ENCODE measurements around the gene BICC1. TPM values are rescaled to one million over a fixed set of nuclear protein-coding genes. Genes with fewer than 3 reads are reported as not detected.

The BICC1 gene
- total RNA-seq, 2 experiments from 2014 or later: not detected

DNA sequence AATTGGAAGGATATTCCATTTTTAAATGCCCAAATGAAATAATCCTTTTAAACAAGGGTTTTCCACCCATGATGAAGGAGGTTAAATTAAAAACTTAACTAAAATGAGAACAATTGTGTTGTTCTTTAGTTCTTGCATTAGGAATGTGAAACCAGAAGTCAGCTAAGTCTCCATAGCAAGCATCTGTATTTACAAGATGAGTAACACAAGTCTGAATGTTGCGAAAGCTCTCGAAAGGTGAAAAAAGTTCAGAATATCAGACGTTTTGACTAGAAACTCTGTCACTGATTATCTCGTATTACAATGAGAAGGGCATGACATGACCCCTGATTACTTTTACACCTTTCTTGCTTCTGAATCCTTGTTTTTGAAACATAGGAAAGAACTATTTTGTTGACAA, 149.6 kb downstream of the BICC1 start:
- no peaks in the 10 kb centered on the region for H3K27me3 Mint-ChIP-seq
- H3K4me3 Mint-ChIP-seq: no peak overlapping the region
- POLR2A ChIA-PET: no interaction called here
- H3K36me3 Mint-ChIP-seq (ENCODE audit: low read depth): no peaks in the 10 kb centered on the region
- peaks cover 3% of the 10 kb centered on the region for H3K4me1 Mint-ChIP-seq
- DNase-seq: no peak
- CTCF ChIA-PET: no interaction called here
- H3K9me3 Mint-ChIP-seq: peaks cover 9% of the 10 kb centered on the region
- H3K27ac Mint-ChIP-seq: no peak overlapping the region

DNA sequence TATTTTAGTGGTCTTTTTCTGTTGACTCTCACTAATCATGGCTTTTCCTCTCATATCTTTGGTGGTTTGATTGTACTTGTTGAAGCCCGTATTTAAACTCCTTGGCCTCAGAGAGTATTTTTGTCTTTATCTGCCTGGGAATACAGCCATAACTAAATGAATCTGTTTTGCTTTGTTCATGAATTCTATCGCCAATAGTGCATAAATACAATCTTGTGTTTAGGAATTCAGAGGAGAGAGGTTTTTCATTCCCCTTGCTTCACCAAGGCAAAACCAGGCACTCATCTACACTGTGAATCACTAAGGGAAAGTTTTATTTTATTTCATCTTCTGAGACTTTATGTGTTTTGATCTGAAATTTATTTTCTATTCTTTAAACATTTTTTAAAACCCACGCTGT, 152.7 kb downstream of the BICC1 start:
- no peak for DNase-seq
- Mint-ChIP-seq H3K36me3 (ENCODE audit: low read depth) (no peaks in the 10 kb centered on the region), H3K9me3 (peaks cover 9% of the 10 kb centered on the region), H3K27ac (no peak overlapping the region), H3K27me3 (no peaks in the 10 kb centered on the region), H3K4me3 (no peak overlapping the region), H3K4me1 (peaks cover 3% of the 10 kb centered on the region)
- ChIA-PET POLR2A (no interaction called here), CTCF (no interaction called here)

DNA sequence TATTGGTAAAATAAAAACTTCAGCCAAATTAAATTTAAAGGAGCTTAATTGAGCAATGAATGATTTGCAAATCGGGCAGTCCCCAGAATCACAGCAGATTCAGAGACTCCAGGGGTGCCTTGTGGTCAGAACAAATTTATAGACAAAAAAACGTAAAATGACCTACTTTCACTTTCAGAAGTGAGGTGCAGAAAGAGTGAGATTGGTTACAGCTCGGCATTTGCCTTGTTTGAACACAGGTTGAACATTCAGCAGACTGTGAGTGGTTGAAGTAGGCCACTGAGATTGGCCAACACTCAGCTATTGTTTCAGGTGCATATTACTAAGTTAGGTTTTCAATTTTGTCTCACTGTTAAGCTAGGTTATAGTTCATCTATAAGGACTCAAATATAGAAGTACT, 153.4 kb downstream of the BICC1 start:
- Mint-ChIP-seq H3K27me3 (no peaks in the 10 kb centered on the region), H3K9me3 (peaks cover 7% of the 10 kb centered on the region), H3K36me3 (ENCODE audit: low read depth) (no peaks in the 10 kb centered on the region), H3K4me1 (peaks cover 3% of the 10 kb centered on the region), H3K27ac (no peak overlapping the region), H3K4me3 (no peak overlapping the region)
- CTCF ChIA-PET: no interaction called here
- POLR2A ChIA-PET: no interaction called here
- DNase-seq: no peak

DNA sequence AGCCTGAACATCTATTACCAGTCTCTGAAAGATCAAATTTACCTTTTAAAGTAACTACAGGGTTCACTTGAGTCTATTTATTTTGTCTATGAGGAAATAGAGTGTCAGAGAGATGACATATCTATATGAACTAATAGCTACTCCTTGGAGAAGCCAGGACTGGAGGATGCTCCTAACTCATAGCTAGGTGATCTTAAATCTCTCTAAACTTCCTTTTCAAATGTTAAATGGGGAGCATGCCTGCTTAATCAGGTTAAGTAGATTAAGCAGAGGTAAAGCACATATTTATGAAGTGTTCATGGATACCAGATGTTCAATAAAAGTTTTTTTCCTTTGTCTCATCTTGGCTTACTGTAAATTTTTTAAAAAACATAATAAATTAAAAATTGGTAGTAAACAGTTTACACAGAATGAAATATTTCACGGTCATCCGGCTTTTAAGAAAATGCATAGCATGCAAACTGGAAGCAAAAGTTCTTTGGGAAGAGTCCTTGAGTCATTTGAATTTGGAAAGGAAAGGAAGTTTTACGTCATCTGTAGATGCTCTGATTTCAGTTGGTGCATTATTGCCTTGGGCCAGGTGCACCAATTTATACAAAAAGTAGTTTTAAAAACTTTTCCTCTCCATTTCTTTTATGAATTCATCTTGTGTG, 155.1 kb downstream of the BICC1 start:
- no peak overlapping the region for H3K4me3 Mint-ChIP-seq
- H3K4me1 Mint-ChIP-seq: peaks cover 3% of the 10 kb centered on the region
- H3K27me3 Mint-ChIP-seq: no peaks in the 10 kb centered on the region
- POLR2A ChIA-PET: no interaction called here
- no peaks in the 10 kb centered on the region for H3K36me3 Mint-ChIP-seq (ENCODE audit: low read depth)
- DNase-seq: no peak
- H3K9me3 Mint-ChIP-seq: peaks cover 7% of the 10 kb centered on the region
- CTCF ChIA-PET: no interaction called here
- H3K27ac Mint-ChIP-seq: no peak overlapping the region

DNA sequence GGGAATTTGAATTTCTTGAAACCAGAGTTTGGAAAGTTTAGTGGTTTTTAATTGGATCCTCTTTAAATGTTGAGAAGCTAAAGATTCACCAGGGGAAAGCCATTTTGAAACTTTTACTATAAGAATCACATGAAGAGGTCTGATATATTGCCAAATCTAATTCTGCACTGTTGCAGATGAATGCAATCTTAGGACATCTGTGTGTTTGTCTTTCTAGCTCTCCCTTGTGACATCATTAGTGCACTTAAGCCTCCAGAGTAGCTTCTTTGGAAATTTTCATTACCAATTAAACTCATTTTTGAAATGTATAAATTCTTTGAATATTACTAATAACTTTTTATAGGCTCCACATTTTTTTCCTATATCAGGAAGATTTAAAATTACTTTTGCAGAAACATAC, 160.2 kb downstream of the BICC1 start:
- Mint-ChIP-seq H3K36me3 (ENCODE audit: low read depth) (no peaks in the 10 kb centered on the region), H3K4me1 (no peaks in the 10 kb centered on the region), H3K9me3 (no peaks in the 10 kb centered on the region), H3K4me3 (no peak overlapping the region), H3K27ac (no peak overlapping the region), H3K27me3 (no peaks in the 10 kb centered on the region)
- ChIA-PET POLR2A (no interaction called here), CTCF (no interaction called here)
- no peak for DNase-seq

DNA sequence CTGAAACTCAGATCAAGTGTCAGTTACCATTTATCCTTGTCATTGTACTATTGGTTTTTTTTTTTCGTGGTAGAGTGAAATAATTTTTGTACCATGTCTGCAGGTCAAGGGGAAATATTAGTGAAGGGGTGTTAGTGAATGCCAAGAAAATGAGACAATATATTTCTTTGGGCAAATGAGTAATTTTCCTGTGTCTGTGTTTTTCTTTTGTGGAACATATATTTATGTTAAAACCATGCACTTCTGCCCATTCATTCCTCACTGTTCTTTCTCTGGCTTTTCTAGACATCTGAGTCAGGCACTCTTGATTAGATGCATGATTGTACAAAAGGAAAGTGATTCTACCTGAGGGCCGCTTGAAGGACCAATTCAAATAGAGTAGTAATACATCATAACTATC, 161.6 kb downstream of the BICC1 start:
- H3K27me3 Mint-ChIP-seq: no peaks in the 10 kb centered on the region
- H3K4me3 Mint-ChIP-seq: no peak overlapping the region
- H3K36me3 Mint-ChIP-seq (ENCODE audit: low read depth): no peaks in the 10 kb centered on the region
- ChIA-PET CTCF (no interaction called here), POLR2A (no interaction called here)
- no peaks in the 10 kb centered on the region for H3K9me3 Mint-ChIP-seq
- H3K27ac Mint-ChIP-seq: no peak overlapping the region
- H3K4me1 Mint-ChIP-seq: no peaks in the 10 kb centered on the region
- DNase-seq: no peak

DNA sequence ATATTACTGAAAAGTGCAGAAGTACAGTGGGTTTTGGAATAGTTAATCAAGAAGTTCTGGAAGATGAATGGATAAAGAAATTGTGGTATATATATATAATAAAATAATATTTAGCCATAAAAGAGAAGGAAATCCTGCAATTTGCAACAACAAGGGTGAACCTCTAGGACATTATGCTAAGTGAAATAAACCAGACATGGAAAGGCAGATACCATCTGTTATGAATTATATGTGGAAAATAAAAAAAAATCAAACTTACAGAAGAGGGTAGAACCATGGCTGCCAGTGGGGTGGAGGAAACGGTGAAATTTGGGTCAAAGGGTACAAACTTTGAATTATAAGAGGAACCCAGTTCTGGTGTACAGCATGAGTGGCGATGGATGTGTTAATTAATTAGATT, 162.6 kb downstream of the BICC1 start:
- Mint-ChIP-seq H3K4me1 (no peaks in the 10 kb centered on the region), H3K27me3 (no peaks in the 10 kb centered on the region), H3K27ac (no peak overlapping the region)

DNA sequence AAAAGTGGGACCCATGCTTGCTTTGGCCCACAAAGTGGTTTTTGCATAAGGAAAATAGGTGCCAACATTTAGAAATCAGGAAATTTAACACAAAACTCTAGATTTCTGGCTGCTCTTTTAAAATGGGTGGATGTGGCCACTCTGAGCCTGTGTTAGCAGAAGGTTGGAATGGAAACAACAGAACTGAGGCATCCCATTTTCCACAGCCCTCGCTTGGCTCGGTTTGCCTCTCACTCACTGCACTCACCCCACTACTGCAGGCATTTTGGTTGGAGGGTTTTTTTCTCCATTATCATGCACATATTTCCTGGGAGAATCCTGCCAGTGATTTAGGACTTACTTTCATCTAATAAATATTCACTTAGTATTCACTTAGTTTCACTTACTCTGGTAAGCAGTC, 178.9 kb downstream of the BICC1 start:
- Mint-ChIP-seq H3K9me3 (peaks cover 8% of the 10 kb centered on the region), H3K36me3 (ENCODE audit: low read depth) (no peaks in the 10 kb centered on the region), H3K27ac (no peak overlapping the region), H3K4me3 (no peak overlapping the region), H3K4me1 (no peaks in the 10 kb centered on the region), H3K27me3 (no peaks in the 10 kb centered on the region)
- ChIA-PET POLR2A (no interaction called here), CTCF (no interaction called here)
- DNase-seq: no peak

More for the DNA sequence above, 162.6 kb downstream of the BICC1 start:
- Mint-ChIP-seq H3K4me3 (no peak overlapping the region), H3K9me3 (no peaks in the 10 kb centered on the region), H3K36me3 (ENCODE audit: low read depth) (no peaks in the 10 kb centered on the region)
- no peak for DNase-seq
- CTCF ChIA-PET: no interaction called here
- POLR2A ChIA-PET: no interaction called here

DNA sequence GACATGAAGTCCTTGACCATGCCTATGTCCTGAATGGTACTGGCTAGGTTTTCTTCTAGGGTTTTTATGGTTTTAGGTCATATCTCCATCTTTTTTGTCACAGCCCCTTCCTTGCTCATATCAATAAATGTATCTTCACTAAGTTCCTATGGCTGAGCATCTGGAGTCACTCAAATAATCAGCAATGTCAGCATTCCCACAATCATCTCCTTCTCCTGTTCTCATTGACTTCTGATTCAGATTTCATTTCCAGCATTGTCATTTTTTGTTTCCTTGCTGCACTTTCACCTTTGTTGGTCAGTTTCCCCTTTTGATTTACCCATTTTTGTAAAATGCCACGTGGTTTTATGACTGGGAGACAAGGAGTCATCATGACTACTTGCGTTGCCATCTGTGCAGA, 181.2 kb downstream of the BICC1 start:
- POLR2A ChIA-PET: no interaction called here
- Mint-ChIP-seq H3K4me3 (no peak overlapping the region), H3K4me1 (no peaks in the 10 kb centered on the region), H3K9me3 (peaks cover 7% of the 10 kb centered on the region), H3K27me3 (no peaks in the 10 kb centered on the region), H3K27ac (no peak overlapping the region), H3K36me3 (ENCODE audit: low read depth) (no peaks in the 10 kb centered on the region)
- CTCF ChIA-PET: no interaction called here
- DNase-seq: no peak

DNA sequence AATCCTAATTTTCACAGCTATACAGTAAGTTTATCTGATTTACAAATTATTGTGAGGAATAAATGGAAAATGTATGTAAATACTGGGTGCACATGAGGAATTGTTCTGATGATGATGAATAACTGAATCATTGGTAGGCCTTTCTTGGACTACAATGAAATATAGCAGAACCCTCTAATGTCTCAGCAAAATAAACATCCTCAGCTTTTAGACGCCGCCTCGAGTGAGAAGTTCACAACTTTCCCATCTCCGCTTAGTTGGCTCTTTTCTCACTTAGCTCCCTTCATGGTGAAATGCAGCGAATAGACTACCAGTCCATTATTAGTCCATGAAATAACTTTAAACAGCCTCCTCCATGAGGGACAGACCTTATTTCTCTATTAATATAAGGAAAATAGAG, 182.3 kb downstream of the BICC1 start:
- no peak for DNase-seq
- H3K27ac Mint-ChIP-seq: no peak overlapping the region
- ChIA-PET CTCF (no interaction called here), POLR2A (no interaction called here)
- H3K9me3 Mint-ChIP-seq: peaks cover 7% of the 10 kb centered on the region
- no peaks in the 10 kb centered on the region for H3K36me3 Mint-ChIP-seq (ENCODE audit: low read depth)
- no peaks in the 10 kb centered on the region for H3K4me1 Mint-ChIP-seq
- no peak overlapping the region for H3K4me3 Mint-ChIP-seq
- no peaks in the 10 kb centered on the region for H3K27me3 Mint-ChIP-seq

DNA sequence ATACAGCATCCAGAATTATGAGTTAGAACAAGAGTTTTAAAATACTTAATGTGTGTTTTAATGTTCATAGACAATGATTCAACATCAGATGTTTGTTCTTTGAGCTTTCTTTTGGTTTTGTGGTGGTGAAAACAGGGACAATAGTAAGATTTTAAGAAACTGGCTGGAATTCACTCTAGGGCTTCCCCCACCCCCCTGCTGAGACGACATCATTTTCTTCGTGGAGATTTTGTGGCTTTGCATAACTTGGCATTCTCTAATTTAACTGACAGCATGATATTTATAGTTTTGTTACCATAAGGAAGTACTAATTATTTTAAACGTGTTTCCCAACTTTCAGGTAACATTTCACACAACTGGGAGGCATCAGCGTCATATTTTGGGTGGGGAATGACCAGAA, 184.1 kb downstream of the BICC1 start:
- Mint-ChIP-seq H3K9me3 (peaks cover 7% of the 10 kb centered on the region), H3K36me3 (ENCODE audit: low read depth) (no peaks in the 10 kb centered on the region), H3K27ac (no peak overlapping the region), H3K27me3 (no peaks in the 10 kb centered on the region), H3K4me3 (no peak overlapping the region), H3K4me1 (no peaks in the 10 kb centered on the region)
- DNase-seq: no peak
- POLR2A ChIA-PET: no interaction called here
- CTCF ChIA-PET: no interaction called here

DNA sequence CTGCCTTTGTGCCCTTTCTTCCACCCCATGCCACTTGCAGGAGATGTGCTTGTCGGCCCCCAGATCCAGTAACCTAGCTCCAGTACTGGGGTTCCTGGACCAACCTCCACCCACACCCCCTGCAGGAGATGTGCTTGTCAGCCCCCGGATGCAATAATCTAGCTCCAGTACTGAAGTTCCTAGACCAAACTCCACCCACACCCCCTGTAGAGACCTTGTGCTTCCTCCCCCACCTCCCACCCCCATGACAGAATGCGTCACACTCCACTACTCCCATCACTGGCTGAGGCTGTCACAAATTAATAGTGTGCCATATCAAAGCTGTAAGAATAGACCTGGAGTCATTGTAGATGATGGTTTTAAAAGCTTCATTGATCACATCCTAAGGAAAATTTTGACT, 185.0 kb downstream of the BICC1 start:
- POLR2A ChIA-PET: interaction anchor here (0.6 kb wide), 1 partner anchor 59 kb away, joined by 3 read pairs; no protein-coding TSS in a partner anchor
- H3K27me3 Mint-ChIP-seq: no peaks in the 10 kb centered on the region
- no peak overlapping the region for H3K27ac Mint-ChIP-seq
- no peak overlapping the region for H3K4me3 Mint-ChIP-seq
- CTCF ChIA-PET: no interaction called here
- H3K9me3 Mint-ChIP-seq: peaks cover 4% of the 10 kb centered on the region
- no peaks in the 10 kb centered on the region for H3K4me1 Mint-ChIP-seq
- DNase-seq: no peak
- H3K36me3 Mint-ChIP-seq (ENCODE audit: low read depth): no peaks in the 10 kb centered on the region

DNA sequence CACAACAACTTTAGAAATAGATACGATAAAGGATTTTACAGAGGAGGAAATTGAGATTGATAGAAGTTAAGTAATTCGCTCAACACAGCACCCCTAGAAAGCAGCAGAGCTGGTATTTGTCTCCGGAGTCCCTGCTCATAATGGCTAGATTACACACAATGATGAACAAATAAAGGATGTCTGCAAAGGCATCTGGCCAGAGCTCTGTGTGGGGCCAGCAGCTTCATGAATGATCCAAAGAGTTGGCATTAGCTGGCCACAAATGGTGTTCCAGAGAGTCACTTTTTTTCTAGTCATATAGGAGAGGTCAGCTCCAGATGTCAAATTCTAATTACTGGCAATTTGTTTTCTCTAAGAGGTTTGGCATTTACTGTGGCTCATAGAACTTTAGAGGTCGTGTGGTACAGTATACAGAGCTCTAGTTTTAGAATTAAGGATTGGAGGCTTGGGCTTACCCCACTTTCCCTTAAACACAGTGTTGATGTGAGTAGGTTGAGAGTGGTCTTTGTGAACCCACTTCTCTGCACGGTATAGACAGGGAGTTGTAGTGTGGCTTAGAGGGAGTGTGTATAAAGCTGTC, 186.2 kb downstream of the BICC1 start:
- Mint-ChIP-seq H3K4me1 (no peaks in the 10 kb centered on the region), H3K36me3 (ENCODE audit: low read depth) (no peaks in the 10 kb centered on the region), H3K27me3 (no peaks in the 10 kb centered on the region), H3K4me3 (no peak overlapping the region), H3K9me3 (peaks cover 2% of the 10 kb centered on the region), H3K27ac (no peak overlapping the region)
- DNase-seq: no peak
- CTCF ChIA-PET: no interaction called here
- POLR2A ChIA-PET: no interaction called here

DNA sequence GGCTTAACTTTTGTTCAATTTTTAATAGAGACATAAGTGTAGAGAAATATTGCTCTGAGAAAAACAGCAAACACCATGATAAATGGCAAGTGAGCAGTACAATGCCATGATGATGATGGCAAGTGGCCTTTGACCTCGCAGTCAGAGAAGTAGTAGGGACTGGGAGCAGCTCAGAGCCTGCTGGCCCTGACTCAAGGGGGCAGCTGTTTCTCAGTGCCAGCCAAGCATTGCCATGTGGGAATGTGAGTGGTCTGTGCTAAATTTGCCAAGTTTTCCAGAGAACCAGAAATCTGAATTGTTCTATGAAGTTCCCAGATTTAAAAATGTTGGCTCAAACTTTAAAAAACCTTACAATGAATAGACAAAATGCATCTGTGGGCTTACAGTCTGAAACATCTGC, 187.9 kb downstream of the BICC1 start:
- Mint-ChIP-seq H3K36me3 (ENCODE audit: low read depth) (no peaks in the 10 kb centered on the region), H3K4me1 (no peaks in the 10 kb centered on the region), H3K27me3 (no peaks in the 10 kb centered on the region), H3K4me3 (no peak overlapping the region), H3K27ac (no peak overlapping the region), H3K9me3 (no peaks in the 10 kb centered on the region)
- ChIA-PET POLR2A (no interaction called here), CTCF (no interaction called here)
- no peak for DNase-seq
